IPS-15b (cell line): ENCODE data around the gene HAUS7.

Experiments
- H3K27me3 ChIP-seq: one replicate; pipeline ENCODE4 v1.6.1; 2013; ENCODE audit warnings: low read length; ENCODE audit not compliant: control insufficient read depth, insufficient read depth
- H3K36me3 ChIP-seq: one replicate; pipeline ENCODE4 v1.6.1; 2013; ENCODE audit warnings: low read length; ENCODE audit not compliant: control insufficient read depth, insufficient read depth
- H3K4me1 ChIP-seq: one replicate; pipeline ENCODE4 v1.6.1; 2013; ENCODE audit warnings: mild to moderate bottlenecking, low read length; ENCODE audit not compliant: control insufficient read depth, insufficient read depth
- H3K4me3 ChIP-seq: one replicate; pipeline ENCODE4 v1.5.1; 2013; ENCODE audit warnings: low read depth, low read length
- H3K9ac ChIP-seq: one replicate; pipeline ENCODE4 v1.6.1; 2013; ENCODE audit warnings: low read depth, mild to moderate bottlenecking, low read length
- H3K9me3 ChIP-seq: one replicate; pipeline ENCODE4 v1.6.1; 2013; ENCODE audit warnings: mild to moderate bottlenecking, low read length; ENCODE audit not compliant: control insufficient read depth, insufficient read depth

The HAUS7 gene

GRCh38 chrX:153510383-153510782 lies 40.0 kb upstream of the HAUS7 start:
- Histone ChIP-seq H3K4me3 (no peak overlapping the region), H3K27me3 (no peaks in the 10 kb centered on the region), H3K4me1 (no peaks in the 10 kb centered on the region), H3K9ac (no peak overlapping the region), H3K9me3 (peaks cover 3% of the 10 kb centered on the region), H3K36me3 (peaks cover 2% of the 10 kb centered on the region)

- H3K27me3 ChIP-seq: no peaks in the 10 kb centered on the region
- H3K9me3 ChIP-seq: peaks cover 3% of the 10 kb centered on the region
- H3K4me1 ChIP-seq: no peaks in the 10 kb centered on the region
Observed at GRCh38 chrX:153509592-153509991, 39.2 kb upstream of the HAUS7 start.

GRCh38 chrX:153507484-153508178 lies 37.3 kb upstream of the HAUS7 start:
- H3K27me3 ChIP-seq: no peaks in the 10 kb centered on the region
- H3K36me3 ChIP-seq: peaks cover 2% of the 10 kb centered on the region
- no peaks in the 10 kb centered on the region for H3K4me1 ChIP-seq
- H3K9ac ChIP-seq: no peak overlapping the region
- H3K4me3 ChIP-seq: no peak overlapping the region
- no peaks in the 10 kb centered on the region for H3K9me3 ChIP-seq

More at GRCh38 chrX:153509592-153509991, 39.2 kb upstream of the HAUS7 start:
- Histone ChIP-seq H3K9ac (no peak overlapping the region), H3K36me3 (peaks cover 2% of the 10 kb centered on the region), H3K4me3 (no peak overlapping the region)

- H3K27me3 ChIP-seq: no peaks in the 10 kb centered on the region
- peaks cover 5% of the 10 kb centered on the region for H3K9me3 ChIP-seq
- H3K36me3 ChIP-seq: peaks cover 2% of the 10 kb centered on the region
- no peaks in the 10 kb centered on the region for H3K4me1 ChIP-seq
- H3K9ac ChIP-seq: no peak overlapping the region
- no peak overlapping the region for H3K4me3 ChIP-seq
Observed at GRCh38 chrX:153505361-153505760, 35.0 kb upstream of the HAUS7 start.

GRCh38 chrX:153504445-153505016 lies 34.2 kb upstream of the HAUS7 start:
- no peaks in the 10 kb centered on the region for H3K27me3 ChIP-seq
- no peak overlapping the region for H3K4me3 ChIP-seq
- no peaks in the 10 kb centered on the region for H3K36me3 ChIP-seq
- no peaks in the 10 kb centered on the region for H3K4me1 ChIP-seq
- H3K9ac ChIP-seq: no peak overlapping the region
- H3K9me3 ChIP-seq: peaks cover 5% of the 10 kb centered on the region

- Histone ChIP-seq H3K4me3 (no peak overlapping the region), H3K27me3 (no peaks in the 10 kb centered on the region), H3K4me1 (no peaks in the 10 kb centered on the region), H3K36me3 (no peaks in the 10 kb centered on the region), H3K9ac (no peak overlapping the region), H3K9me3 (peaks cover 5% of the 10 kb centered on the region)
Observed at GRCh38 chrX:153502796-153503195, 32.4 kb upstream of the HAUS7 start.

GRCh38 chrX:153502131-153502530 lies 31.8 kb upstream of the HAUS7 start:
- no peak overlapping the region for H3K4me3 ChIP-seq
- H3K4me1 ChIP-seq: no peaks in the 10 kb centered on the region
- peaks cover 5% of the 10 kb centered on the region for H3K9me3 ChIP-seq
- H3K27me3 ChIP-seq: no peaks in the 10 kb centered on the region
- H3K36me3 ChIP-seq: no peaks in the 10 kb centered on the region
- no peak overlapping the region for H3K9ac ChIP-seq

- H3K9ac ChIP-seq: no peak overlapping the region
- H3K4me1 ChIP-seq: no peaks in the 10 kb centered on the region
- peaks cover 5% of the 10 kb centered on the region for H3K9me3 ChIP-seq
- H3K4me3 ChIP-seq: no peak overlapping the region
- H3K27me3 ChIP-seq: no peaks in the 10 kb centered on the region
- no peaks in the 10 kb centered on the region for H3K36me3 ChIP-seq
Observed at GRCh38 chrX:153501530-153501929, 31.2 kb upstream of the HAUS7 start.

- Histone ChIP-seq H3K4me3 (no peak overlapping the region), H3K4me1 (no peaks in the 10 kb centered on the region), H3K36me3 (no peaks in the 10 kb centered on the region), H3K27me3 (no peaks in the 10 kb centered on the region), H3K9me3 (peaks cover 5% of the 10 kb centered on the region), H3K9ac (no peak overlapping the region)
Observed at GRCh38 chrX:153500676-153501280, 30.4 kb upstream of the HAUS7 start.

- H3K27me3 ChIP-seq: no peaks in the 10 kb centered on the region
- peaks cover 3% of the 10 kb centered on the region for H3K36me3 ChIP-seq
- no peak overlapping the region for H3K9ac ChIP-seq
- no peaks in the 10 kb centered on the region for H3K4me1 ChIP-seq
- H3K4me3 ChIP-seq: no peak overlapping the region
- peaks cover 5% of the 10 kb centered on the region for H3K9me3 ChIP-seq
Observed at GRCh38 chrX:153499876-153500275, 29.5 kb upstream of the HAUS7 start.

- Histone ChIP-seq H3K9me3 (peaks cover 5% of the 10 kb centered on the region), H3K4me3 (no peak overlapping the region), H3K9ac (no peak overlapping the region), H3K27me3 (no peaks in the 10 kb centered on the region), H3K36me3 (peaks cover 3% of the 10 kb centered on the region), H3K4me1 (no peaks in the 10 kb centered on the region)
Observed at GRCh38 chrX:153499341-153499740, 29.0 kb upstream of the HAUS7 start.

GRCh38 chrX:153498453-153498852 lies 28.1 kb upstream of the HAUS7 start:
- H3K27me3 ChIP-seq: no peaks in the 10 kb centered on the region
- peaks cover 5% of the 10 kb centered on the region for H3K9me3 ChIP-seq
- H3K36me3 ChIP-seq: peaks cover 3% of the 10 kb centered on the region
- H3K9ac ChIP-seq: no peak overlapping the region
- no peaks in the 10 kb centered on the region for H3K4me1 ChIP-seq
- H3K4me3 ChIP-seq: no peak overlapping the region
